Jurkat, Clone E6-1 (cell line): ENCODE results near the gene CPN2.

Experiments
- DNase-seq: peaks from one replicate; pipeline ENCODE4 v3.0.0-alpha.2; 2011; ENCODE audit warnings: low read depth, low spot score
- H3K4me3 ChIP-seq: 2 replicates; pipeline ENCODE4 v1.5.1; 2011; ENCODE audit warnings: mild to moderate bottlenecking, low read length, control low read depth, moderate library complexity

Gene CPN2

GRCh38 chr3:194321693-194322640 lies 29.2 kb downstream of the CPN2 start:
- H3K4me3 ChIP-seq: no peak overlapping the region
- no peak for DNase-seq

- DNase-seq: no peak
- no peak overlapping the region for H3K4me3 ChIP-seq
Observed at GRCh38 chr3:194320744-194321243, 30.3 kb downstream of the CPN2 start.

GRCh38 chr3:194320100-194320499 lies 31.0 kb downstream of the CPN2 start:
- DNase-seq: no peak

GRCh38 chr3:194318511-194319161 lies 32.5 kb downstream of the CPN2 start:
- DNase-seq: no peak
- no peak overlapping the region for H3K4me3 ChIP-seq

More at GRCh38 chr3:194320100-194320499, 31.0 kb downstream of the CPN2 start:
- H3K4me3 ChIP-seq: no peak overlapping the region

- DNase-seq: no peak
- no peak overlapping the region for H3K4me3 ChIP-seq
Observed at GRCh38 chr3:194316918-194317317, 34.2 kb downstream of the CPN2 start.

- H3K4me3 ChIP-seq: no peak overlapping the region
- DNase-seq: no peak
Observed at GRCh38 chr3:194315965-194316361, 35.2 kb downstream of the CPN2 start.

- DNase-seq: no peak
- peak overlapping the region; percentile 49 for H3K4me3 ChIP-seq
Observed at GRCh38 chr3:194315088-194315964, 35.8 kb downstream of the CPN2 start.

GRCh38 chr3:194314388-194315068 lies 36.6 kb downstream of the CPN2 start:
- H3K4me3 ChIP-seq: no peak overlapping the region; the same call in 1 of the 2 replicates
- no peak for DNase-seq

- no peak for DNase-seq
- H3K4me3 ChIP-seq: no peak overlapping the region
Observed at GRCh38 chr3:194313560-194314387, 37.4 kb downstream of the CPN2 start.

- H3K4me3 ChIP-seq: no peak overlapping the region
- DNase-seq: no peak
Observed at GRCh38 chr3:194312743-194313281, 38.3 kb downstream of the CPN2 start.

GRCh38 chr3:194312186-194312742 lies 38.9 kb downstream of the CPN2 start:
- no peak overlapping the region for H3K4me3 ChIP-seq

GRCh38 chr3:194311000-194311399 lies 40.1 kb downstream of the CPN2 start:
- DNase-seq: no peak
- no peak overlapping the region for H3K4me3 ChIP-seq

More at GRCh38 chr3:194312186-194312742, 38.9 kb downstream of the CPN2 start:
- DNase-seq: no peak

GRCh38 chr3:194310060-194310835 lies 40.9 kb downstream of the CPN2 start:
- H3K4me3 ChIP-seq: no peak overlapping the region
- DNase-seq: no peak

GRCh38 chr3:194308601-194309449 lies 42.3 kb downstream of the CPN2 start:
- H3K4me3 ChIP-seq: no peak overlapping the region
- no peak for DNase-seq

GRCh38 chr3:194307849-194308248 lies 43.3 kb downstream of the CPN2 start:
- no peak for DNase-seq
- no peak overlapping the region for H3K4me3 ChIP-seq
